Measurements from ENCODE around the gene ILF2.

Gene ILF2

DNA sequence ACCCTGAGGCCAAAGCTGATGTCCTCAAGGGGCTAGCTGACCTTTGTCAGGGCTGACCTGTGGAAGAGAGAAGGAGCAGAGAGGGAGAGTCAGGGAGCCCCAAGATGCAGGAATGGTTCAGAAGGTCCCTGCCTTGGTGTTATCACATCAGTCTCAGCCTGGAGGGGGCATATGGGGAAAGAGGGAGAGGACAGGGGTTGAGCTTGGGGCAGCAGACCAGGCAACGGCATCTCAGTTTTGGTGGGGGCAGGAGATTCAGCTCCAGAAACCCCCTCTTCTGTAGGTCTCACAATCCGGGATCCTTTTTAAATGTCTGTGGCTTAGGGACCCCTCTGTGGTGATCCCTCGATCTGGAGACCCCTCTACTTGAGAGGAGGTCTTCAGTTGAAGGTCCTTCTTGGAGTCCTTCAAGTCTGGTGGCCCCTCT, 44.3 kb downstream of the ILF2 start:
- DNase-seq: no peak

DNA sequence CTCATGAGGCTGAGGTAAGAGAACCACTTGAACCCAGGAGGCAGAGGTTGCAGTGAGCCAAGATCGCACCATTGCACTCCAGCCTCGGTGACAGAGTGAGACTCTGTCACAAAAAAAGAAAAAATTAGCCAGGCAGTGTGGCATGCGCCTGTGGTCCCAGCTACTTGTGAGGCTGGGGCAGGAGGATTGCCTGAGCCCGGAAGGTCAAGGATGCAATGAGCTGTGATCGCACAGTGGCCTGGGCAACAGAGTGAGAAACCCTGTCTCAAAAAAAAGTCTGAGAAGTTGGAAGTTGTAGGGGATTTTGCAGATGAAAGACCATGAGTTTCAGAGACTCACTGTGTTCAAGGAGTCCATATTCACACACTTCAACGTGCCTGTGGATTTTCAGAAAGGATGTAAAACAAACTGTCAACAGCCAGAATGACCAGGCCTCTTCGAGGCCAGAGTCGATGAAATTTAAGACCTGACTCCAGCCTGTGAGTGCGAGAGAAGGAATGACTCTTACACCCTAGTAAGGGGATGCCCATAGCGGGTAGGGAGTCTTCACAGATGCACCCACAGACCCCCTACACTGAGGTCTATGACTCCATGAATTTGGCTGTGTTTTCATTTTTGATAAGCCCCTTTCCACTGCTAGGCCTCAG, 45.7 kb downstream of the ILF2 start:
- DNase-seq: no peak

DNA sequence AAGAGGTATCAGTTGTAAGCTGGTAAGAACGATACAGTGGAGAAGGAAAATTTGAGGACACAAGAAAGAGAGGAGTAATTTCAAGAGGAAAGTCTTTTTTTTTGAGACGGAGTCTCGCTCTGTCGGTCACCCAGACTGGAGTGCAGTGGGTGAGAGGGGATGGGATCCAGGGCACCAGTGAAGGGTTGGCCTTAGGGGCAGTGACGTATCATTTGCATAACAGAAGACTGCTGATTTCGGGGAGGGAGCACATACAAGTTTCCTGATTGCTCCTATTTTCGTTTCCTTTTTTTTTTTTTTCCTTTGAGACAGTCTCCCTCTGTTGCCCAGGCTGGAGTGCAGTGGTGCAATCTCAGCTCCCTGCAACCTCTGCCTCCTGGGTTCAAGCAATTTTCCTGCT, 47.7 kb downstream of the ILF2 start:
- no peak for DNase-seq

DNA sequence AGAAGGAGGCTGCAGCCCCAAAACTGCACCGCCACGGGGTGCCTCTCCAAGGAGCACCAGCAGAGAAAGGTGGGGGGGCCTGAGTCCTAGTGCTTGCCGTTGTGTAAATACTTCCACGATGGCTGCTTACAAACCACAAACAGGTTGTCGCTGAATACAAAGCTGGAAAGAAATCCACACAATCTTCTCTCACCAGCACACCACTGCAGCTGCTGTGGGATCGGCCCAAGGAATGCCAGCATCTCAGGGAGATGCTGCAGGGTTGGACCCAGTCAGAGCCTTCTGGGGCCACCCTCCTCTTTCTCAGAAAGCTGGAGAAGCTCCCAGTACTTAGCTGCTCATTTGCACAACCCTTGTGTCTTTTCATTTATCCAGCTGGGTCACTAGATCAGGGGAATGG, 51.6 kb downstream of the ILF2 start:
- DNase-seq: no peak

DNA sequence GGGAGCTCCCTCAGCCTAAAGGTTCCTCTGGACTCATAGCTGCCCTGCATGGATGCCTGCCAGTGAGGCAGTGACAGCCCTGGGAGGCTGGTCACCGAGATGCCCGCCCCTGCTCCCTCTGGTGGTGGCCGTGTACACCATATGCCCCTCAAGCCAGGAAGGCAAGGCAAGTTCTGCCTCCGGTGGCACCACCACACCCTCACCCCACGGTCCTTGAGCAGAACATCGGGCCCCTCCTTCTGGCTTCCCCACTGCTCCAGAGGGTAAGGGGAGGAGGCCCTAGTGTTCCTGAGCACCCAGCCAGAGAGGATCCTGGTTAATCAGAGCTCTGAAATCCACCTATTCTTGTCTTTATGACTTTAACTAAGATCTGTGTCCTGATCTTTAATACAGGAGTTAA, 53.1 kb downstream of the ILF2 start:
- DNase-seq: no peak

DNA sequence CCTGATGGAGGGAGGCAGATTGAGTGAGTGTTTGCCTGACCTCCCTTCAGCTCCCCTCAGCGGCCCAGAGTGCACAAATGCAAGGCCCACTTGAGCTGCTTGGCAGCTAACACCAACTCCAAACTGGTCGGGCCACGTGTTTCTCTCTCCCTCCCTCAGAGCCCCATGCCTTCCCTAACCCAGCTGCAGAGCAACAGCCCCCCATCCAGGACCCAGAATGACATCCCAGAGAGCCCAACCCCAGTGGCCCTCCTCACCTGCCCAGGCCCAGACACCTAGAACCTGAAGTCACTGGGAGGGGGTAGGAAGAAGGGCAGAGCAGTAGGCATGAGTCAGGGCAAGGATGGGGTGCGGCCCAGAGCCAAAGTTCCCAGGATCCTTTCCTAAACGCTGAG, 53.9 kb downstream of the ILF2 start:
- DNase-seq: no peak

DNA sequence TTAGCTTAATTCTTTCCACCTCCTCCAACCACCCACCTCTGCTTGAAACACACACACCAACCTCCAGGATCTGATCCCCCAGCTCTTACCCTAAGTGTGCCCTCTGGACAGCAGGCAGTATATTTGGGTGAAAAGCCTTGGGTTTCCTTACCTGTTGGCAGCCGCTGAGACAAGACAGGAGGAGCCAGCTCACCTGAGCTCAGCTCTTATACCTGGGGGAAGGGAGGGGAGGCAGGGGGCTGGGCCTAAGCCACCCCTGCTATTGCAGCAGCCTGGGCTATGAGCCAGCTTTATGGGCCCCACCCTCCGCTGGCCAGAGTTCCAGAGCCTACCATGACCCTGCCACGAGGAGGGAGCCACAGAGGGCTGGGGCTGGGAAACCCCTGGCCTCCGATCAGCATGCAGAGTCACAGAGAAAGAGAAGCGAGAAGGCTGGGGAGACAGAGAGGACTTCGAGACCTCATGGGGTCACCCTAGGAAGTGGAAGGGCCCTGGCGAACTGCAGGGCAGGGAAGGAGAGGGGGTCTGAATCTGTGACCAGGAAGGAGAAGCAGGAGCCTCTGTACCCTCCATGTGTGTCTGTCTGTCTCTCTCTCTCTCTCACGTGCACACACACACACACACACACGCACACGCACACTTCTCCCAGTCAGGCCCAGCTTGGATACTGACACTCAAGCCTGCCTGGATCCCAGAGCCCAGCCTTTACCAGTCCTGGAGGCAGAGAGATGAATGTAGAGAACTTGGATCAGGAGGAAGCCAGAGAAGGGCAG, 54.5 kb downstream of the ILF2 start, which contains the start of gene S100A14:
S100A14 (minus strand) TSS at position 182 of the 773 bp plus-strand sequence. CDS start 467 bp downstream, outside the sequence.
- DNase-seq: no peak

DNA sequence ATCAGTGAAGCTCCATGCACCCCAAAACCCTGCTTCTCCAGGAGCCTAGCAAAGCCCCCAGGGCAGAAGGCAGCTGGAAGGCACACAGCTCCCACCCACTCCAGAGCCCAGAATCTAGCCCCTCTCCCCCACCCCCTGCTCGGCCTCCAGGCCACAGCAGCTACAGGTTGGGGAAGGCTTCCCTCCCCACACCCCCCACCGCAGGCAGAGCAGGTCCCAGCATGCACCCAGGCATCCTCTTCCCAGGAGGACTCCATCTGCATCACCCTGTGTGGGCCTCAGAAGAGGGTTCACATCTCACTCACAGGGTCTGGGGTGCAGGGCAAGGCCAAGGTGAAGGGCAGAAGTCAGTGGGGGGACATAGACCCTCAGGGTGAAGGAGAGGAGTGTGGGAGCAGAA, 55.4 kb downstream of the ILF2 start:
- DNase-seq: no peak

DNA sequence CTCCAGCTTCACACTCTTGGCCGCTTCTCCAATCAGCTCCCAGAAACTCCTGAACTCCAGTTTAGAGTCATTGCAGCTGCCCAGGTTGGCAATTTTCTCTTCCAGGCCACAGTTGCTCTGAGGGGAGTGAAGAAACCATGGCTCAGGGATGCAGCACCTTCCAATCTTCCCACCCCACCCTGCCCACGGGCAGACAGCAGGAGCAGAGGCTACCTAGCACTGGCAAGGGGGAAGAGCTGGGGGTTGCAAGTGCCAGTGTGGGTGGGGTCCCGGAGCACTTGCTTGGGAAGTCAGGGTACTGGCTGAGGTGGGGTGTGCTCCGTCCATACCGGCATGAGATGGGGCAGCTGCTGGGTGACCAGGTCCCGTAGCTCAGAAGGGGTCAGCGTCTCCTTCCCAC, 55.9 kb downstream of the ILF2 start:
- DNase-seq: no peak

DNA sequence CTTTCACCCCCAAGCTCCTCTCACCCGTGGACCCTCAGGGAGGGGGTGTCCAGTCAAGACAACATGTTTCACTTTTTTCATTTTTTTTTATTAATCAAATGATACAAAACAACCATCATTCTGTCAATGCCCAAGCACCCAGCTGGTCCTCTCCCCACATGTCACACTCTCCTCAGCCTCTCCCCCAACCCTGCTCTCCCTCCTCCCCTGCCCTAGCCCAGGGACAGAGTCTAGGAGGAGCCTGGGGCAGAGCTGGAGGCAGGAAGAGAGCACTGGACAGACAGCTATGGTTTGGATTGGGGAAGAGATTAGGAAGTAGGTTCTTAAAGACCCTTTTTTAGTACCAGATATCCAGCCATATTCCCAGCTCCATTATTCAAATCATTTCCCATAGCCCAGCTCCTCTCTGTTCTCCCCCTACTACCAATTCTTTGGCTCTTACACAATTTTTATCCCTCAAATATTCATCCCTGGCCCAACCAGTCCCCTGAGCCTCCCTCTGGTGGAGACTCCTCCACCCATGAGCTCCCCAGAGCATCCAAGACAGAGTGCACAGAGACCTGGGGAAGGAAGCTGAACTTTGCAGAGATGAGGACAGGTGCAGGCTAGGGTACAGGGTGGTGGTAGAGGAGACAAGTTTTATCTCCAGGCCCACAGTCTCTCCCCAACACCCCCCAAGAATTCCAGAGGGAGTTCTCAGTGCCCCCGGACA, 56.4 kb downstream of the ILF2 start:
- DNase-seq: no peak

DNA sequence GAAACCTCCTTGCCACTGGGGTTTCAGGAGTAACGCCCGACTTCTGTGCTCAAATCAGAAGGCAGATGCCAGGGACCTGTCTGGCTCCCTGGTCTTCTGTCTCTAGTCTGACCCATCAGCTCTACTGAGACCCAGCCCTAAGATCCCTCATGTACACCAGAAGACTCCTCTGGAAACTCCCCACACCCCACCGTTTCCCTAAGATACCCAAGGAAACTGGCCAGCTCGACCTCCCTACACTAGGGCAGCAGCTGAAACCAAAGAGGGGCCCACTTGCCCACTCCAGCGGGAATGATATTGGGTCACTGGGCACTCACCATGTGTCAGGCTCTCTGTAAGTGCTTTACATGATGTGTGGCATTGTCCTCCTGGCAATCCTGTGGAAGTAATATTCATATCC, 57.4 kb downstream of the ILF2 start:
- DNase-seq: no peak

DNA sequence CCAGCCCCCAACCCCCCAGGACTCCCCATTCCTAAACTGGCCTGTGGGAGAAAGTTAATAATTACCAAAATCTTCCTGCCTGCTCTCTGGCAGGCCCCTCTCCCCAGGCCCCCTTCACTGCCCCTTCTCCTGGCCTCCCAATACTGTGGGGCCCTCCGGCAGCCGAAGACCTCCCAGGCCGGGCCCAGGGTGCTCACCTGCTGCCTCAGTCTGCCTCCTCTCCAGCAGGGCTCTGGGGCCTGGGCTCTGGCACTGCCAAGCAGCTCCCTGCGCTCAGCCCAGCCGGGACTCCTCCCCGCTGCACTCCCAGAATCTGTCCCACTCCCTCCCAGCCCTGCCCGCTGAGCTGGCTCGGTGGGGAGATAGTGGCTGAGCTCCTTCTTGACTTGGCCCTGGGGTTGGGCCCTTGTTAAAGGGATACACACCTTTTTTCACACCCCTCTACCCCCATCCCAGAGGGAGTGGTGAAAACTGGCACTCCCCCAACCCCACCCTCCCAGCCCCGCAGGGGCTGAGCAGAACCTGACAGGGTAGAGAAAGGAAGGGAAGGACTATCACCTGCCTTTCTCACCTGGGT, 58.0 kb downstream of the ILF2 start, which contains the start of gene S100A16:
S100A16 (minus strand) TSS at position 383 of the 577 bp plus-strand sequence. CDS start 4,986 bp downstream, outside the sequence.
- no peak for DNase-seq

DNA sequence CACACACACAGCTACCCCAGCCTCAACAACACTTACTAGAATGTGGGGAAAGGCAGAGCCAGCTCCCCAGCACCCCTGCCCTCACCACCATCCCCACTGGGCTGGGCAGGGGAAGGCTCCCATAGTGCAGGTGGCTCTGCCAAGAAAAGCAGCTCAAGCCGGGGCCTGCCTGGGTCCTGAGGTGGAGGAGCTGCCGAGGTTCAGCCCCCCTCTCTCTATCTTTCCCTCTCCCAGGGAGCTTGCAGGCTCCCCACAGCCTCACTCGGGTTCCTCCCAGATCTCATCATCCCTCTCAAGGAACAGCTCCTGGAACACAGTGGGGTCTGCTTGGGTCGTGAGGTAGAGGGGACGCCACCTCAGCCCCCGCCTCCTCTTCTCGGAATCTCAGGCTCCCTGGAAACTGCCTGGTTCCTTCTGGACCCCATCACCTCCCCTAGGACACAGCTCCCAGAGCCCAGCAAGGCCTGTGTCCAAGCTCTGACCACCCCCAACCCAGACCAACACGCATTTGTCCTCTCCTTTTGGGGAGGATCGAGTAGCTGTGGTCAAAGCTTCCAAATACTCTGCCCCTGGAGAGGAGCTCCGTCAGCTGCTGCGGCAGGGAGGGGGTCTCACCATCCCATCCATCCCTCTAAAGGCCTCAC, 58.6 kb downstream of the ILF2 start:
- DNase-seq: no peak

Measured in NCI-H187 treated with DMSO at 0.1 percent for 48 hours (cell line).